Stimulated activated CD8-positive, alpha-beta memory T cell treated with anti-CD3 and anti-CD28 coated beads, Interleukin-4, amount 100 ng/mL, for 4 hours (primary cell): ENCODE data around the gene KLHDC8B.

Experiments
- DNase-seq, 2 donors: peaks; one replicate each; pipeline ENCODE4 v3.0.0-alpha.2; 2020; ENCODE audit warnings: low read depth in 2 of 2, low spot score in 1 of 2

Gene KLHDC8B

GRCh38 chr3:49171119-49171774, at the start of gene KLHDC8B:
Gene KLHDC8B, plus strand, starts transcription at chr3:49171598. Its CDS starts 1,172 bp downstream, at chr3:49172770.
- peak; percentile 56 to 65 for DNase-seq

- no peak for DNase-seq
Observed at GRCh38 chr3:49122022-49122421, 49.4 kb upstream of the KLHDC8B start.

GRCh38 chr3:49122451-49122850, 48.9 kb upstream of the KLHDC8B start:
- no peak for DNase-seq

GRCh38 chr3:49122886-49123545, 48.4 kb upstream of the KLHDC8B start:
- no peak for DNase-seq

- no peak for DNase-seq
Observed at GRCh38 chr3:49123687-49124086, 47.7 kb upstream of the KLHDC8B start.

GRCh38 chr3:49124203-49124602, 47.2 kb upstream of the KLHDC8B start:
- no peak for DNase-seq

- DNase-seq, result no peak
Observed at GRCh38 chr3:49124991-49125670, 46.3 kb upstream of the KLHDC8B start.

- DNase-seq, result no peak
Observed at GRCh38 chr3:49131040-49131439, 40.4 kb upstream of the KLHDC8B start.

GRCh38 chr3:49131576-49131975, 39.8 kb upstream of the KLHDC8B start:
- DNase-seq, result no peak

GRCh38 chr3:49132073-49132436, 39.3 kb upstream of the KLHDC8B start:
- DNase-seq, result no peak

- no peak for DNase-seq
Observed at GRCh38 chr3:49132437-49133225, 38.8 kb upstream of the KLHDC8B start, which contains the start of gene LAMB2. Gene LAMB2, minus strand, starts transcription at chr3:49133050. Its CDS starts 183 bp downstream, at chr3:49132867.

GRCh38 chr3:49133226-49133951, 38.0 kb upstream of the KLHDC8B start:
- DNase-seq, result no peak

- DNase-seq, result no peak
Observed at GRCh38 chr3:49134471-49135265, 36.7 kb upstream of the KLHDC8B start.

GRCh38 chr3:49135499-49135898, 35.9 kb upstream of the KLHDC8B start:
- no peak for DNase-seq

GRCh38 chr3:49140080-49140479, 31.3 kb upstream of the KLHDC8B start:
- no peak for DNase-seq

GRCh38 chr3:49148159-49148558, 23.2 kb upstream of the KLHDC8B start:
- no peak for DNase-seq

GRCh38 chr3:49151610-49152009, 19.8 kb upstream of the KLHDC8B start:
- DNase-seq, result no peak

- no peak for DNase-seq
Observed at GRCh38 chr3:49153349-49153912, 18.0 kb upstream of the KLHDC8B start.

- DNase-seq, result no peak
Observed at GRCh38 chr3:49157289-49157688, 14.1 kb upstream of the KLHDC8B start.
